Heart left ventricle (tissue), 16 donors: ENCODE measurements around the gene THBD. TPM values are rescaled to one million over a fixed set of nuclear protein-coding genes. Genes with fewer than 3 reads are reported as not detected.

Experiments
- ATAC-seq, 4 donors: fragments of 200-7000 bp; cut with Tn5 transposase; one replicate each; pipeline ENCODE4 v1.9.1; 2020 to 2022; ENCODE audit warnings: moderate library complexity in 4 of 4, mild to moderate bottlenecking in 3 of 4, moderate number of reproducible peaks in 1 of 4
- DNase-seq, 5 donors: peaks; one replicate each; pipeline ENCODE4 v3.0.0-alpha.2; 2020
- H3K27ac ChIP-seq, 12 donors: fragments of 200-600 bp; sonication (generic) in 4 of 12; one replicate each; pipeline versions ENCODE4 v1.5.0 to v1.8.0; 2016 to 2022; ENCODE audit warnings: mild to moderate bottlenecking in 2 of 12
- H3K27me3 ChIP-seq, 9 donors: fragments of 200-600 bp; sonication (generic) in 2 of 9; one replicate each; pipeline versions ENCODE4 v1.5.1 to v1.8.0; 2016 to 2022; ENCODE audit warnings: mild to moderate bottlenecking in 3 of 9
- H3K36me3 ChIP-seq, 9 donors: fragments of 200-600 bp; sonication (generic) in 2 of 9; one replicate each; pipeline versions ENCODE4 v1.5.0 to v1.8.0; 2018 to 2022; ENCODE audit warnings: mild to moderate bottlenecking in 2 of 9
- H3K4me1 ChIP-seq, 12 donors: fragments of 200-600 bp; sonication (generic) in 4 of 12; one replicate each; pipeline versions ENCODE4 v1.5.0 to v1.8.0; 2016 to 2022; ENCODE audit warnings: mild to moderate bottlenecking in 3 of 12
- H3K4me3 ChIP-seq, 12 donors: fragments of 200-600 bp; sonication (generic) in 4 of 12; one replicate each; pipeline versions ENCODE4 v1.5.0 to v1.8.0; 2017 to 2022; ENCODE audit warnings: mild to moderate bottlenecking in 9 of 12, moderate library complexity in 4 of 12
- H3K9me3 ChIP-seq, 12 donors: fragments of 200-600 bp; sonication (generic) in 4 of 12; one replicate each; pipeline versions ENCODE4 v1.5.0 to v1.8.0; 2016 to 2022; ENCODE audit warnings: mild to moderate bottlenecking in 1 of 12
- POLR2A ChIP-seq, 2 donors: fragments of 450-650 bp; IDR thresholded peaks; one replicate each; pipeline ENCODE4 v1.6.1; 2017; ENCODE audit warnings: antibody characterized with exemption in 2 of 2, mild to moderate bottlenecking in 2 of 2, moderate library complexity in 2 of 2
- WGBS, 4 donors: extraction: QIAGEN DNeasy Blood & Tissue Kit in 2 of 4; methylation state at CpG; one replicate each; pipeline versions ENCODE4 v1.1.5 to v1.1.7; 2013 to 2018; 5-methylcytosine and 5-hydroxymethylcytosine counted together
- intact Hi-C, 10 donors: fragments of 100-400 bp; cut with DNase I; formaldehyde crosslinking; loops; one replicate each; pipeline versions ENCODE4 v1.11.1 to v1.14.2; 2022
- polyA plus RNA-seq, 2 donors: library from polyadenylated mRNA; stranded (reverse); fragments of 200-250 nt; gene quantifications; one replicate each; pipeline ENCODE4 v1.2.3, GENCODE V29; 2013
- total RNA-seq, 9 donors: library from RNA; depleted of rRNA in 2 of 9; stranded (reverse); fragments of >200 nt in 2 of 9; fragmentation: NEBNext Ultra II Directional in 3 of 9; extraction: Animal tissue kit (Norgen Biotek cat#: 25700) in 3 of 9; gene quantifications; one replicate each; pipeline versions ENCODE4 v1.1.0 to v1.2.4, GENCODE V29; 2016 to 2023
- TF ChIP-seq, protein P1 (sequence below), 12 donors: fragments of 200-600 bp; sonication (generic) in 4 of 12; IDR thresholded peaks; one replicate each; pipeline versions ENCODE4 v1.5.0 to v1.8.0; 2018 to 2022; ENCODE audit warnings: antibody characterized with exemption in 12 of 12, mild to moderate bottlenecking in 5 of 12
- donor health status: ischemic (EF 13 %, LVEDD 7.1; RV severe dilation, severe dysfunction).
- donor health status: healthy with polysubstance abuse.
- donor health status: DM: no; HTN: yes; CAD: no.
- donor health status: DM: no; HTN: no; CAD: no.
- donor health status: ischemic (EF 25% LVEDD 6.9; RV normal size, moderate dysfunction).
- donor health status: ischemic (EF 25% LVEDD 5.7; RV mildly dilated, moderate dysfunction).
- donor health status: healthy.
- donor health status: DM: yes; HTN: yes; CAD: no.
- donor health status: ischemic (EF 35%, LVEDD 5.7; RV mildly dilated, moderate dysfunction).
- donor health status: nonischemic (EF 11% LVEDD 7.7; RV severe dilation, severe dysfunction).
- donor health status: DM: yes; HTN: yes; CAD: no.
- donor health status: PGD.
- donor health status: ischemic (EF 29% LVEDD 5.4; RV normal size, mild dysfunction).
- donor health status: nonischemic (EF 23%, LVEDD 6.1; RV moderate dilation, normal function).

Gene THBD
- total and polyA plus RNA-seq, 11 donors = 8.2 to 70.9 (median 19.9) TPM

DNA sequence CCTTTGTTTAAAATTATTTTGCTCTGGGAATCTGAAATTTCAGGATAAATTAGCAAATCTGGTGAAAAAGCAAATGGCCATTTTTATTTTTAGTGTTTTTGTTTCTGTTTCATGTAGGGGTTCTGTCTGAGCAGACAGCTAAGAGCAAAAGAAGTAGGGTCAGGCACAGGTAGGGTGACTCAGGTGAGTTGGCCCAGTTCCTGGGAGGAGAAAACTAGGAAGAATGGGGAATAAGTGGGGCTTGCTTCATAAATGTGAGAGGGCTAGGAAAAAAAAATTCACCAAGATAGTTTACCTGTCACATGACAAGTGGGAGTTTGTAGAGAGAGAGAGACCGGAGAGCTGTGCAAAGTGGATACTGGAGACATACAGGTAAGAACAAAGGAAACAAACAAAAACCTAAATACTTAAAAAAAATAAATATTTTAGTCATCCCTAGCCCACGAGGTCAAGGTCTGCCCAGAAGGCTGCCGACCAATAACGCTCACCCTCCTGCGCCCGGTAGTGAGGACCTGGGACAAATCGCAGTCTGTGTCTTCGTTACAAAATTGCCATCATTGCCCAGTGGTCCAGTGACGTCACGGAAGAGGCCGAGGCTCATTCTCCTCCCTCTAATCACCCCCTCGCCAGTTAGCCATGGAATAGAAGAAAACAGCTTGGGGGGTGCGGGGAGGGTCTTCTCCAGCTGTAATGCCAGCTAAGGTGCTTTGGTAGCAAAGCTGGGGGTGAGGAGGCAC is 2.3 kb downstream of the THBD start:
- intact Hi-C loops = loop anchor here (2.0 to 10.0 kb wide), 15 partner anchors 62 to 360 kb away; no protein-coding TSS in a partner anchor
- TF ChIP-seq, protein P1, sequence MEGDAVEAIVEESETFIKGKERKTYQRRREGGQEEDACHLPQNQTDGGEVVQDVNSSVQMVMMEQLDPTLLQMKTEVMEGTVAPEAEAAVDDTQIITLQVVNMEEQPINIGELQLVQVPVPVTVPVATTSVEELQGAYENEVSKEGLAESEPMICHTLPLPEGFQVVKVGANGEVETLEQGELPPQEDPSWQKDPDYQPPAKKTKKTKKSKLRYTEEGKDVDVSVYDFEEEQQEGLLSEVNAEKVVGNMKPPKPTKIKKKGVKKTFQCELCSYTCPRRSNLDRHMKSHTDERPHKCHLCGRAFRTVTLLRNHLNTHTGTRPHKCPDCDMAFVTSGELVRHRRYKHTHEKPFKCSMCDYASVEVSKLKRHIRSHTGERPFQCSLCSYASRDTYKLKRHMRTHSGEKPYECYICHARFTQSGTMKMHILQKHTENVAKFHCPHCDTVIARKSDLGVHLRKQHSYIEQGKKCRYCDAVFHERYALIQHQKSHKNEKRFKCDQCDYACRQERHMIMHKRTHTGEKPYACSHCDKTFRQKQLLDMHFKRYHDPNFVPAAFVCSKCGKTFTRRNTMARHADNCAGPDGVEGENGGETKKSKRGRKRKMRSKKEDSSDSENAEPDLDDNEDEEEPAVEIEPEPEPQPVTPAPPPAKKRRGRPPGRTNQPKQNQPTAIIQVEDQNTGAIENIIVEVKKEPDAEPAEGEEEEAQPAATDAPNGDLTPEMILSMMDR (IDR thresholded peaks at IDR 0.05) = no peak
- Histone ChIP-seq H3K4me1 (peaks cover 0 to 63% (median 34%) of the 10 kb centered on the region in 12 donors), H3K27ac (peak overlapping the region; percentile 33 to 97 (median 90)), H3K27me3 (peaks cover 0 to 48% (median 12%) of the 10 kb centered on the region in 9 donors), H3K9me3 (no peaks in the 10 kb centered on the region), H3K4me3 (peak overlapping the region; percentile 50 to 88 (median 69)), H3K36me3 (peaks cover 0 to 5% (median 0%) of the 10 kb centered on the region in 9 donors)
- no peak for DNase-seq
- no peak for ATAC-seq
- WGBS, 4 donors = 49 to 61% (median 51%) methylated on average over 13 of the region's 13 CpGs

DNA sequence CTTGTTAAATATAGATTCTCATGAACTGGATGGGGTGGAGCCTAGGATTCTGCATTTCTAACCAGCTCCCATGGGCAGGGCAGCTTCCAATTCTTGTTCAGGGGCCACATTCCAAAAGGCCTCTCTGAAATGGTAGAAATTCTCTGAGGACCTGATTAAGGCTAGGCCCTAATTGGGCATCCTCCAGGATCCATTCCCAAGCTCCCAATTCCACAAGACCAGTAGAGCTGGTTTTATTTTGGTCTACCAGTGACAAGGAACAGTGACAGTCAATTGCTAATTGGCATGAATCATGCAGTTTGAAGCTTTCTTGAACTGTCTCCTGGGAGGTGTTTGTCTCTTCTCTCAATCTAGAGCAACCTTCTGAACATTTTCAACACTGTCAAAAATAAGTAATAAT is 3.0 kb downstream of the THBD start:
- H3K4me3 ChIP-seq = peak overlapping the region in 11 of 12 donors; percentile 50 to 88 (median 72)
- no peaks in the 10 kb centered on the region for H3K9me3 ChIP-seq
- no peak for TF ChIP-seq POLR2A (IDR thresholded peaks at IDR 0.05)
- TF ChIP-seq, protein P1 (IDR thresholded peaks at IDR 0.05) = no peak
- peak overlapping the region in 4 of 12 donors; percentile 26 to 93 (median 86) for H3K27ac ChIP-seq
- H3K27me3 ChIP-seq = peaks cover 0 to 46% (median 12%) of the 10 kb centered on the region in 9 donors
- H3K36me3 ChIP-seq = peaks cover 0 to 5% (median 0%) of the 10 kb centered on the region in 9 donors
- H3K4me1 ChIP-seq = peaks cover 0 to 57% (median 36%) of the 10 kb centered on the region in 12 donors
- intact Hi-C loops = loop anchor here (2.0 to 10.0 kb wide), 15 partner anchors 62 to 359 kb away; no protein-coding TSS in a partner anchor
- ATAC-seq (no peak), DNase-seq (no peak)

DNA sequence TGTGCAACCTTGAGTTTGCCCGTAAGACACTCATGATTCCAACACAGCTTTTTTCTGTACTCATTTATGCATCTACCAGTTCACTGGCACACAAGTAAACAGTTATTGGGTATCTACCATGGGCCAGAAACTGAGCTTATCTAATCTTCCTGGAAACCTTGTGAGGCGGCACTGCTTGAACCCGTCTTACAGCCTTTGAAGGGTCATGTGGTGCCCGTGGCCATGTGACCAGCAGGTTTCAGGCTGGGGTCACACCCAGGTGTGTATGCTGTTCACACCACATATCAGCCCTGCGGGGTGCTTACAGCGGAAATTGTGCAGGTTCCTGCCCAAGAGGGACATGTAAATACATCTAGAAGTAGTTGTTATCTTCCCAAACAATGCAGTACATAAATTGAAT is 6.1 kb downstream of the THBD start:
- H3K36me3 ChIP-seq = peaks cover 0 to 5% (median 0%) of the 10 kb centered on the region in 9 donors
- intact Hi-C loops = loop anchor here in 4 of 10 donors (5.0 to 10.0 kb wide), 4 partner anchors 59 to 351 kb away; no protein-coding TSS in a partner anchor
- H3K9me3 ChIP-seq = no peaks in the 10 kb centered on the region
- WGBS, 4 donors = 86 to 90% (median 87%) methylated on average over 6 of the region's 6 CpGs
- ATAC-seq (no peak), DNase-seq (no peak)
- H3K4me1 ChIP-seq = peaks cover 0 to 34% (median 16%) of the 10 kb centered on the region in 12 donors
- H3K27me3 ChIP-seq = peaks cover 0 to 49% (median 14%) of the 10 kb centered on the region in 9 donors
- TF ChIP-seq POLR2A (IDR thresholded peaks at IDR 0.05) = no peak
- TF ChIP-seq, protein P1 (IDR thresholded peaks at IDR 0.05) = no peak
- H3K27ac ChIP-seq = no peak overlapping the region
- no peak overlapping the region for H3K4me3 ChIP-seq

DNA sequence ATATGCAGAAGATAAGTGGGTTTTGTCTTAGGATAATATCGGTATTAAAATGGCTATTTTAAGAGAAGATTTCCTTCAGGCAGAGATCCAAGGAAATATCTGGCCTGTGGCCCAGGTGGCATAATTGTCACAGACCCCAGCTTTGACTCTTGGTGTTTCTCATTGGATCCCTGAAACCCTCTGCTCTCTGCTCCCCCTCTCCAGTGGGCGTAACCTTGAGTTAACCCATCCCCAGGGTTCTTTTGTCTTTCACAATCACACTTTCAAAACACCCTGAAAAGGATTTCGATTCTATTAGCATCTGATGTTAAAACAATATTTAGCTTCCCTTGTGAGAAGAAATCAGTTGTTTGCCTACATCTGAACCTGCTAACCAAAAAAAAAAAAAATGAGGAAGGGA is 7.2 kb downstream of the THBD start:
- H3K4me1 ChIP-seq = peaks cover 0 to 25% (median 8%) of the 10 kb centered on the region in 12 donors
- no peak overlapping the region for H3K4me3 ChIP-seq
- WGBS, 4 donors = 50 to 54% (median 52%) methylated on average over 3 of the region's 3 CpGs
- no peak overlapping the region for H3K27ac ChIP-seq
- TF ChIP-seq, protein P1 (IDR thresholded peaks at IDR 0.05) = no peak
- no peak for TF ChIP-seq POLR2A (IDR thresholded peaks at IDR 0.05)
- DNase-seq (no peak), ATAC-seq (no peak)
- H3K9me3 ChIP-seq = no peaks in the 10 kb centered on the region
- H3K27me3 ChIP-seq = peaks cover 0 to 42% (median 7%) of the 10 kb centered on the region in 9 donors
- intact Hi-C loops = loop anchor here in 4 of 10 donors (5.0 to 10.0 kb wide), 4 partner anchors 57 to 350 kb away; no protein-coding TSS in a partner anchor
- H3K36me3 ChIP-seq = peaks cover 0 to 5% (median 0%) of the 10 kb centered on the region in 9 donors
